Jurkat, Clone E6-1 (cell line): Measurements from ENCODE around the gene PCSK6.
"Not testable (repeated sequence)": the region's sequence is repeated elsewhere in the genome, so short reads cannot be mapped to it uniquely, and the experiment has no call there.

ENCODE experiments used
- DNase-seq: peaks from one replicate; pipeline ENCODE4 v3.0.0-alpha.2; 2011; ENCODE audit warnings: low read depth, low spot score
- H3K4me3 ChIP-seq: 2 replicates; pipeline ENCODE4 v1.5.1; 2011; ENCODE audit warnings: mild to moderate bottlenecking, low read length, control low read depth, moderate library complexity

The PCSK6 gene

GRCh38 chr15:101469520-101470288, 19.8 kb downstream of the PCSK6 start:
- H3K4me3 ChIP-seq, result no peak overlapping the region
- no peak for DNase-seq

DNA sequence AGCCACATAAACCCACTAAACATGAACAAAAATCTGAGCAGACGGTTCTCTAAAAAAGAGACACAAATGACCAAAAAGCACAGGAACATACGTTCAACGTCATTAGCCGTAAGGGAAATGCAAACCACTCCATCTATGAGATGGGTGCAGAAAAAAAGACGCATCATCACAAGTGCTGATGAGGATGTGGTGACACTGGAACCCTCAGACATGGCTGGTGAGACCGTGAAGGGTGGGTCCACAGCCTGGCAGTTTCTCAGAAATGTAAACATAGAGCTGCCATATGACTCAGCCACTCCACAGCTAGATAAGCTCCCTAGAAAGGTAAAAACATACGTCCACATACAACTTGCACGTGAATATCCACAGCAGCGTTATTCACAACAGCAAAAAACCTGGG, 23.3 kb downstream of the PCSK6 start:
- DNase-seq, result no peak
- H3K4me3 ChIP-seq, result no peak overlapping the region

- DNase-seq, result no peak
- no peak overlapping the region for H3K4me3 ChIP-seq
Observed at GRCh38 chr15:101464999-101465669, 24.4 kb downstream of the PCSK6 start.

DNA sequence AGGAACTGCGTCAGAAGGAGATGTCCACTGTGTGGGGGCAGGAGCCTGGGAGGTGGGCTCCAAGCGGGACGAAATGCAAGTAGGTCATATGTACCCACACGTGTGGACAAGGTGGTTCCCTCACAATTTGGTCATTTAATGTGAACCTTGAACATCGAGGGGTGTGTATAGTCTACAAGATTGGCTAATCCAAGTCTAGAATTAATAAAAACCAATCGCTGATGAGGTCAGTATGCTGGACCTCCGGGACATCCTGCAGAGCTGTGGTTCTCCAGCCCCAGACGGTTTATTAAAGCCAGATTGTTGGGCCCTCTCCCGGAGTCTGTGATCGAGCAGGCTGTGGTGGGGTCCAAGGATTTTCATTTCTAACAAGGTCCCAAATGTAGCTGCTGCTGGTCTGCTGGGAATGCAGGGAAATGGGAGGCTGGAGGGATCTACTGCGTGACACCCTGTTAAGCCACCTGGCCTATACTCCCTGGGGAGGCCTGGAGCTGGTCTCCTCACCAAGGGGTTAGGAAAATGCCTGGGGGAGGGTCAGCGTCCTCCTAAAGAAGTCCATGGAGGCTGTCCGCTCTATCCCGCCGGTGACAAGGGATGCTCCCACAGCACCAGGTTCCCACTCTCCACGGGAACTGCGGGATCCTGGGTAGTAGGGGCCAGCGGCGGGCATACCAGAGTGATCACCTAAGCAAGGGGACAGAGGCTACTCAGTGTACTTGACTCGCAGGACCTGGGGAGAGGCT, 25.1 kb downstream of the PCSK6 start:
- no peak overlapping the region for H3K4me3 ChIP-seq
- DNase-seq, result no peak

GRCh38 chr15:101463696-101464095, 25.8 kb downstream of the PCSK6 start:
- H3K4me3 ChIP-seq, DNase-seq: not testable (repeated sequence)

DNA sequence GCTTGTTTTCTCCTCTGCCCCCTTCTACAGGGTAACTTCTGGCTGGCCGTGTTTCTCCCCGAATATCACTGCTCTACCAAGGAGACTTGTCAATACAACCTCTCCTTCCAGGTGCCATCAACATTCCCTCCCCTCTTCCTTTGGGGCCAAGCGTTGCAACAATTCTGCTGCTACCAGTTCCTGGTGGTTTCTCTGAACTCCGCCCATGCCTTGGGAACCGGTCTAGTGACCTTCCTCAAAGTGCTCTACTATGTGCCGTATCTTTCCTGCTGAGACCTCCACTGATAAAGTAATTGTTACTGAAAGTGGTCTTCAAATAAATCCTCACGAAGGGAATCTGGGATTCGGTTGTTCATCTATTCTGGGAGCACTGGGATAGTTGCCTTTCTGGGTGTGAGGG, 26.2 kb downstream of the PCSK6 start:
- no peak overlapping the region for H3K4me3 ChIP-seq
- DNase-seq, result no peak

GRCh38 chr15:101461097-101461496, 28.4 kb downstream of the PCSK6 start:
- DNase-seq, result no peak
- no peak overlapping the region for H3K4me3 ChIP-seq

GRCh38 chr15:101459579-101460300, 29.8 kb downstream of the PCSK6 start:
- H3K4me3 ChIP-seq, result no peak overlapping the region
- DNase-seq, result no peak

DNA sequence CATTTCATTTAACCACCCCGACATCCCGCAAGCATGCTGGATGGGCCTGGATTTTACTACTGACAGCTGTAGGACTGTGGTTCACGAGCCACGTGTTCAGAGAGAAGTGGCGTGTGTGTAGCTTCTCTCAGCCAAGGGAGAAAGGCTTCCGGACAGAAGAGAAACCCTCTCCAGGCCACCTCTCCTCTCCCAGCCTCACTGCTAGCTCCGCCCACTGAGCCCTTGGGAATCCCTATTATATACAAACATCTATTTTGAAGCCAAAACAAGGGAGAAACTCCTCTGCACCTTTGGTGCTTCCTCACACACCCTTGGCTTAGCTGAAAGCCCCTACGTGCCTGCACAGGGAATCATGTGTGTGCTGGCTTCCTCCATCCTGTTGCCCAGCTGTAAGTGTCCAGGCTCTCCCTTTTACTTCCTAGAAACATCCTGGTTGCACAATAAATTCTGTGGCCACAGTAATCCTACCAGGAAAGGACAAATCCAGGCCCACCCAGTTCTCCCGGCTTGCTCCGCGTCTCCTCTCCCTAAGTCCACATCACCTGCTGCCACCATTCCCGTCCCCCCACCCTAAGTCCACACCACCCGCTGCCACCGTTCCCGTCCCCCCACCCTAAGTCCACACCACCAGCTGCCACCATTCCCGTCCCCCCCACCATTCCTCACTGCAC, 30.5 kb downstream of the PCSK6 start:
- DNase-seq, result no peak
- H3K4me3 ChIP-seq, result no peak overlapping the region

- H3K4me3 ChIP-seq, result no peak overlapping the region
- no peak for DNase-seq
Observed at GRCh38 chr15:101458158-101458900, 31.2 kb downstream of the PCSK6 start.

DNA sequence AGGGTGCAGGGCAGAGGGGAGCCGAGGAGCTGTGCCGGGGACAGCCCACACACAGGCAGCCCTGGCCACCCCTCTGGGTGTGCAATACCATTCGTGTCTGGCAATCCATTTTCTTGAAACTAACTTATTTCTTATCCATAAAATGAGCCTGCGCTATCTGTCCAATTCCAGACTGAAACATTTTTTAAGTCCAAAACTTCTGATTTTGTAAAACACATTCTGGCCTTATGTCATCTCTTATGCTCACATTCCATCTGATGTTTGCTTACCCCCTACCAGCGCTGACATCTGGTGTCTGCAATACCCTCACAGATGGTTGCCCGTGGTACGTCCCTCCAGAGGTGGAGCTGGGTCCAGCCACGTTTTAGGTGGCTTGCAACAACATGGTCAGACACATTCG, 31.8 kb downstream of the PCSK6 start:
- DNase-seq, result no peak
- H3K4me3 ChIP-seq, result no peak overlapping the region

DNA sequence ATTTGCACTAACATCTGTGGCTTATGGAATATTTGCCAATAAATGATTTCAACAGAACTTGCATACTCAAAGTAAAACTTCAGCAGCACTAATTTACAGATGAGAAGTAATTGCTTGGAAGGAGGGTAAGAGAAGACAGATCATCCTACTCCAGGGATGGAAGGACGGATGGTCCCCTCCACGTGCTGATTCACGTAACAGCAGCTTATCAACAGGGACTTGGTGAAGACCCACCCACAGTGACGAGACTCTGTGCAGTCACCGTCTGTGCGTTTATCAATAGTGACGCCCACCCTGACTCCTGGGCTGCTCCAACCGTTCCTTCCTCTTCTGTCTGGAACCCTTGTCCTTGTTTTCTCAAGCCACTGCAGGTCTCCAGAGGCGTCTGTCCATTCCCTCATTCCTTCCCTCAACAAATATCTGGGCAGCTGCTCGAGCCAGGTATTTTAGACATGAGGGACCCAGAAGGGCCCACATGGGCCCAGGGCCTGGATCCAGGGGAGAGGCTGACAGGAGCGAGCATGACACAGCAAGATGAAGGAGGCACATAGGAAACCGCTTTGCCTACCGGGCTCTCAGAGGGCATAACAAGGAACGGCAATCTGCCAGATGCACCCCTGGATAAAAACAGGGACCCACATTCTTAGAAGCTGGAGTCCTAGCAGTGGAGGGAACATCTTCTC, 33.3 kb downstream of the PCSK6 start:
- no peak for DNase-seq
- H3K4me3 ChIP-seq, result no peak overlapping the region

- no peak overlapping the region for H3K4me3 ChIP-seq
- no peak for DNase-seq
Observed at GRCh38 chr15:101455291-101456025, 34.0 kb downstream of the PCSK6 start.

GRCh38 chr15:101454781-101455180, 34.7 kb downstream of the PCSK6 start:
- not testable (repeated sequence) for DNase-seq, H3K4me3 ChIP-seq

DNA sequence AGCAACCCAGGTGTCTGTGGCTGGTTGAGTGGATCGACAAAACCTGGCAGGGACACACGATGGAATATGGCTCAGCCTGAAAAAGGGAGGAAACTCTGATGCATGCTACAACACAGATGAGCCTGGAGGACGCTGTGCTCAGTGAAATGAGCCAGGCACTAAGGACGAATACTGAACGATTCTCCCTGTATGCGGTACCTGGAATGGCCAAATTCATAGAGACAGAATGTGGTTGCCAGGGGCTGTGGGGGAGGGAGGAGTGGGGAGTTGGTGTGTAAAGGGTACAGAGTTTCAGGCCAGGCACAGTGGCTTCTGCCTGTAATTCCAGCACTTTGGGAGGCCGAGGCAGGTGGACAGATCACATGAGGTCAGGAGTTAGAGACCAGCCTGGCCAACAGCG, 35.1 kb downstream of the PCSK6 start:
- no peak overlapping the region for H3K4me3 ChIP-seq
- DNase-seq, result no peak

DNA sequence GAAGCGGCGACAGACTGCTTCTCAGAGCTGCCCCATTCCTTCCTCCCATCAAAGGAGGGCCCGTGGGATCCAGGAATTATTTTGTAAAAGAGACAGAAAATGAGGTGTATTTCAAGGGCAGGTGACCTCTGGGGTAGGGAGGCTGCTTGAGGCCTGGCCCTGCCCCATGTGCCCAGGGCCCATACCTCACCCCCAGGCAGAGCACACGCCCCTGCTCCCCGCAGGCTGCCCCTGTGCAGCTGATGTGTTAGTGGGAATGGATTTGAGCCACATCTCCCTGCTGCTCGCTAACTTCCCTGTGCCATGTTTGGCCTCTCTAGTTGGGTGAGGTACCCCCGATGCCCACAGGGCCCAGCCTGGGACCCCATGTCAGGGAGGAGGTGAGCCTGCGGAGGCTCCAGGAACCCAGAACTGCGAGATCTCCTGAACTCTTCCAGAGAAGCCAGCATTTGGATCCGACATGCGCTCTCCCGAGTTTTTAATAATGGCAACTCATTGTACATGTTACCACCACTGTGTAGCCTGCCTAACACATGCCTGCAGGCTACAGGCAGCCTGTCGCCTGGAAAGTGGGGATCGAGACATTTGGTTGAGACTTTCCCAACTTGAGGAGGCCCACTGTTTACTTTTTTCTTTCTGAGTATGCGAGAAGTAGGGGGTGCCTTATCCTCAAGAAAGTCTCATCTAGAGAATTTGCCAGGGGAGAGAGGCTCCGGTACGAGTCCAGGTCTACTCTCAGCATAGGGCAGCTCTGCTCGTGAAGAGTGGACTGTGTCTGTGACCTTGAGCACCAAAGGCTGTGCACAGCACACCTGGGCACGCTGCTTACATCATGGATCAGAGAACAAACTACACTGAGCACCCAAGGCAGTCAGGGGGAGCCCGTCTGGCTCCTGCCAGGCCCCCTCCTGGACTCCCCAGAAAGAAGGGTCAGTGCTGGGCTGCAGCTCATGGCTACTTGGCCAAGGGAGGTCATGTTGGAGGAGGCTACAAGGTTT, 36.1 kb downstream of the PCSK6 start:
- DNase-seq, result no peak
- no peak overlapping the region for H3K4me3 ChIP-seq
